MCF 10A (cell line): ENCODE data around the gene CLPTM1. TPM values are rescaled to one million over a fixed set of nuclear protein-coding genes. Genes with fewer than 3 reads are reported as not detected.

Experiments used
- BruUV-seq: library from RNA; stranded (reverse); fragments of 400-500 nt; replicated peaks from 2 replicates; lab custom pipeline; 2021; lab: Mats Ljungman, UMichigan
- CTCF ChIA-PET: fragments of 300-600 bp; sonication (Branson Sonifier 250); formaldehyde crosslinking; extraction: SDS; loops from one replicate; lab custom pipeline; 2021; ENCODE audit warnings: antibody characterized with exemption, inconsistent platforms; lab: Yijun Ruan, JAX
- POLR2A ChIA-PET: fragments of 300-600, 350-650 bp; sonication (Branson Sonifier 250); formaldehyde crosslinking; extraction: SDS; loops from one replicate; lab custom pipeline; 2020; ENCODE audit warnings: antibody characterized with exemption, inconsistent platforms; lab: Yijun Ruan, JAX
- DNase-seq: peaks from one replicate; pipeline ENCODE4 v3.0.0-alpha.2; 2018; ENCODE audit not compliant: unreplicated experiment
- H3K27ac Mint-ChIP-seq: one replicate; pipeline ENCODE4 v1.8.0; 2022; ENCODE audit warnings: mild to moderate bottlenecking, low read depth, mixed read lengths; ENCODE audit not compliant: unreplicated experiment
- H3K27me3 Mint-ChIP-seq: one replicate; pipeline ENCODE4 v1.8.0; 2022; ENCODE audit warnings: mixed read lengths; ENCODE audit not compliant: insufficient read depth, unreplicated experiment
- H3K36me3 Mint-ChIP-seq: one replicate; pipeline ENCODE4 v1.8.0; 2022; ENCODE audit warnings: mild to moderate bottlenecking, moderate library complexity, mixed read lengths; ENCODE audit not compliant: insufficient read depth, unreplicated experiment
- H3K4me1 Mint-ChIP-seq: one replicate; pipeline ENCODE4 v1.8.0; 2022; ENCODE audit warnings: mixed read lengths; ENCODE audit not compliant: insufficient read depth, unreplicated experiment
- H3K4me3 Mint-ChIP-seq: one replicate; pipeline ENCODE4 v1.8.0; 2022; ENCODE audit warnings: mild to moderate bottlenecking, moderate library complexity, mixed read lengths; ENCODE audit not compliant: unreplicated experiment
- H3K9me3 Mint-ChIP-seq: one replicate; pipeline ENCODE4 v1.8.0; 2022; ENCODE audit warnings: mixed read lengths; ENCODE audit not compliant: unreplicated experiment
- intact Hi-C: fragments of 100-400 bp; cut with micrococcal nuclease; formaldehyde crosslinking; loops from 2 replicates; pipeline ENCODE4 v1.14.1; 2022
- total RNA-seq: library from RNA; stranded (reverse); gene quantifications from 2 replicates; pipeline ENCODE4 v1.2.3, GENCODE V29; 2022
- TF ChIP-seq, protein P1 (sequence below): fragments of 200-600 bp; IDR thresholded peaks from one replicate; pipeline ENCODE4 v1.8.0; 2022; ENCODE audit warnings: antibody characterized with exemption, mild to moderate bottlenecking; ENCODE audit not compliant: unreplicated experiment

Gene CLPTM1
- total RNA-seq, 1 experiment from 2014 or later, result 101 TPM

DNA sequence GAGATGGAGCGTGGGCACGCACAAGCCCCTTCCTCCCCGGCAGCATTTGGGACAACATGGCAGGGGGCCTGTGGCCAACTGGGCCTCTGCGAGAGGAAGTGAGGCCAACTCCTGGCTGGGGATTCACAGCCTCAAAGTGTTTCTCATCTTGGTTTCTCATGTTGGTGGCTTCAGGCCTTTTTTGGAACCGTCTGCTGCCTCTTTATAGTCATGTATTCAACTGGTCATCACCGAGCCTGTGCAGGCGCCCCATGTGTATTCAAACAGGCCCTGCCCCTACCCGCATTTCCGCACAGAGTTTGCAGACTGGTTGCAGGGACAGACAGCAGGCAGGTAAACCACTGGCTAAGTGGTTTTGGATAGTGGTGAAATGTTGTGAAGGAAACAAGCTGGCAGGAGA is 28.8 kb downstream of the CLPTM1 start:
- no peak overlapping the region for H3K27ac Mint-ChIP-seq
- ChIA-PET CTCF (interaction anchor here (0.6 kb wide), 1 partner anchor 80 kb away, joined by 6 read pairs; no protein-coding TSS in a partner anchor), POLR2A (no interaction called here)
- no peaks in the 10 kb centered on the region for H3K4me1 Mint-ChIP-seq
- peaks cover 74% of the 10 kb centered on the region for H3K36me3 Mint-ChIP-seq
- TF ChIP-seq, protein P1, sequence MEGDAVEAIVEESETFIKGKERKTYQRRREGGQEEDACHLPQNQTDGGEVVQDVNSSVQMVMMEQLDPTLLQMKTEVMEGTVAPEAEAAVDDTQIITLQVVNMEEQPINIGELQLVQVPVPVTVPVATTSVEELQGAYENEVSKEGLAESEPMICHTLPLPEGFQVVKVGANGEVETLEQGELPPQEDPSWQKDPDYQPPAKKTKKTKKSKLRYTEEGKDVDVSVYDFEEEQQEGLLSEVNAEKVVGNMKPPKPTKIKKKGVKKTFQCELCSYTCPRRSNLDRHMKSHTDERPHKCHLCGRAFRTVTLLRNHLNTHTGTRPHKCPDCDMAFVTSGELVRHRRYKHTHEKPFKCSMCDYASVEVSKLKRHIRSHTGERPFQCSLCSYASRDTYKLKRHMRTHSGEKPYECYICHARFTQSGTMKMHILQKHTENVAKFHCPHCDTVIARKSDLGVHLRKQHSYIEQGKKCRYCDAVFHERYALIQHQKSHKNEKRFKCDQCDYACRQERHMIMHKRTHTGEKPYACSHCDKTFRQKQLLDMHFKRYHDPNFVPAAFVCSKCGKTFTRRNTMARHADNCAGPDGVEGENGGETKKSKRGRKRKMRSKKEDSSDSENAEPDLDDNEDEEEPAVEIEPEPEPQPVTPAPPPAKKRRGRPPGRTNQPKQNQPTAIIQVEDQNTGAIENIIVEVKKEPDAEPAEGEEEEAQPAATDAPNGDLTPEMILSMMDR, result no peak
- intact Hi-C loops, result no loop called here
- H3K27me3 Mint-ChIP-seq, result no peaks in the 10 kb centered on the region
- H3K4me3 Mint-ChIP-seq, result no peak overlapping the region
- no peaks in the 10 kb centered on the region for H3K9me3 Mint-ChIP-seq
- BruUV-seq, result no TSS peak
- DNase-seq, result no peak

DNA sequence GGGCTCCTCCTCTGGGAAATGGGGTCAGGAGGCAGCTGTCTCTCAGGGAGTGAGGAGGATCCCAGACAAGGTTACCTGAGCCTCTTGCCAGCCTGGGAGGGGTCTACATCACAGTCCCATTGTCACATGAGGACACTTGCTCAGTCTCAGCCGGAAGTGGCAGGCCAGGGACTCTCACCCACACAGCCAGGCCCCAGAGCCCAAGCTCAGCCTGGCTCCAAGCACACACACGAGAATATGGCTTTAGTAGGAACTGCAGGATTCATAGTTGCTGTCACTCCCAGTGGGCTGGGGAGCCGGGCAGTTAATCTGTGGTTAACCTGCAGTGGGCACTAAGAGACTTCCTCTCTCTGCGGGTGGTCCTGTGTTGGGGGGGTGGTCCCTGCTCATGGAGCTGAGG is 30.3 kb downstream of the CLPTM1 start:
- ChIA-PET CTCF (no interaction called here), POLR2A (interaction anchor here (0.5 to 0.6 kb wide), 3 partner anchors 62 to 220 kb away, joined by 3 to 6 read pairs (median 4); no protein-coding TSS in a partner anchor)
- TF ChIP-seq, protein P1, result no peak
- H3K4me3 Mint-ChIP-seq, result no peak overlapping the region
- no peaks in the 10 kb centered on the region for H3K4me1 Mint-ChIP-seq
- H3K36me3 Mint-ChIP-seq, result peaks cover 71% of the 10 kb centered on the region
- DNase-seq, result no peak
- no TSS peak for BruUV-seq
- H3K27ac Mint-ChIP-seq, result no peak overlapping the region
- intact Hi-C loops, result no loop called here
- H3K9me3 Mint-ChIP-seq, result no peaks in the 10 kb centered on the region
- no peaks in the 10 kb centered on the region for H3K27me3 Mint-ChIP-seq

DNA sequence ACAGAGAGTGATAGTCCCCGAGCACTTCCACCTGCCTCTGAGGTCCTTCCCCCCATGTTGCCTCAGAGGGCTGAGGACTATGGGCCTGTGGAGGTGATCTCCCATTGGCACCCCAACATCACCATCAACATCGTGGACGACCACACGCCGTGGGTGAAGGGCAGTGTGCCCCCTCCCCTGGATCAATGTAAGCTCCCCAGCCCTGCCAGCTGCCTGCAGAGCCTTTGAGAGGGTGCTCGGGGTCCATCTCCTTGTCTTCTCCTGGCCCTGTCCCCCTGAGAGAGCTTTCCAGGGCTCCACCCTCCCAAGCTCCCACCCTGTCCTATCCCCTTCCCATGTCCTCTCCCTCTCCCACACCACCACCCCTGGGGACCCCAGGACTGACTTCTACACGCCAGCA is 31.2 kb downstream of the CLPTM1 start:
- peaks cover 75% of the 10 kb centered on the region for H3K36me3 Mint-ChIP-seq
- no peaks in the 10 kb centered on the region for H3K4me1 Mint-ChIP-seq
- TF ChIP-seq, protein P1, result no peak
- intact Hi-C loops, result no loop called here
- ChIA-PET CTCF (interaction anchor here (0.9 to 2.9 kb wide), 2 partner anchors 26 to 74 kb away, joined by 5 to 6 read pairs; no protein-coding TSS in a partner anchor), POLR2A (interaction anchor here (0.6 to 1.4 kb wide), 2 partner anchors 28 to 219 kb away, joined by 3 to 6 read pairs; no protein-coding TSS in a partner anchor)
- H3K27me3 Mint-ChIP-seq, result no peaks in the 10 kb centered on the region
- H3K9me3 Mint-ChIP-seq, result no peaks in the 10 kb centered on the region
- BruUV-seq, result no TSS peak
- H3K4me3 Mint-ChIP-seq, result no peak overlapping the region
- DNase-seq, result no peak
- no peak overlapping the region for H3K27ac Mint-ChIP-seq

DNA sequence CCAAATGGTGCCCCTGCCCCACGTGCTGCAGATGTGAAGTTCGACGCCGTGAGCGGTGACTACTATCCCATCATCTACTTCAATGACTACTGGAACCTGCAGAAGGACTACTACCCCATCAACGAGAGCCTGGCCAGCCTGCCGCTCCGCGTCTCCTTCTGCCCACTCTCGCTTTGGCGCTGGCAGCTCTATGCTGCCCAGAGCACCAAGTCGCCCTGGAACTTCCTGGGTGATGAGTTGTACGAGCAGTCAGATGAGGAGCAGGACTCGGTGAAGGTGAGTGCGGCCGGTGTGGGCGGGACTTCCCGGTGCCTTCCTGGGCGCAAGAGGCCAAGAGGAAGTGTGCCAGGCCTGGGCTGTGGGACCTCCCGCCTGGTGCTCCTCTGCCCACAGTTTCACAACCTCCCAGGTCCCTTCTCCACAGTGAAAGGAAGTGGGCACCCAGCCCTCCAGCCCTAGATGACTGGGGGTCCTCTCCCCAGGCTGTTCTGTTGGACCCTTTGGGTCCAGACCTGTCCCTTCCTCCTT is 32.0 kb downstream of the CLPTM1 start:
- no peak for DNase-seq
- TF ChIP-seq, protein P1, result no peak
- Mint-ChIP-seq H3K36me3 (peaks cover 75% of the 10 kb centered on the region), H3K4me3 (no peak overlapping the region), H3K27ac (peak overlapping the region; percentile 51), H3K27me3 (no peaks in the 10 kb centered on the region), H3K9me3 (no peaks in the 10 kb centered on the region), H3K4me1 (no peaks in the 10 kb centered on the region)
- no TSS peak for BruUV-seq
- POLR2A ChIA-PET, result interaction anchor here (1.4 kb wide), 1 partner anchor 29 kb away, joined by 3 read pairs; no protein-coding TSS in a partner anchor
- CTCF ChIA-PET, result interaction anchor here (0.9 to 2.9 kb wide), 2 partner anchors 27 to 73 kb away, joined by 5 to 6 read pairs; no protein-coding TSS in a partner anchor
- intact Hi-C loops, result no loop called here
